Measurements from ENCODE around the gene ADGRF5.

The ADGRF5 gene

GRCh38 chr6:46921731-46922130 is at the start of gene ADGRF5:
Gene ADGRF5 (minus strand): TSS chr6:46921938. CDS start chr6:46906762, 15,176 bp downstream.
- no peak for DNase-seq

GRCh38 chr6:46969206-46969605 is 47.5 kb upstream of the ADGRF5 start:
- no peak for DNase-seq

GRCh38 chr6:46967826-46968349 is 46.1 kb upstream of the ADGRF5 start:
- DNase-seq = no peak

- DNase-seq = no peak
These were observed 43.2 kb upstream of the ADGRF5 start for GRCh38 chr6:46964716-46965519.

- DNase-seq = no peak
These were observed 41.9 kb upstream of the ADGRF5 start for GRCh38 chr6:46963626-46964025.

GRCh38 chr6:46963039-46963438 is 41.3 kb upstream of the ADGRF5 start:
- no peak for DNase-seq

- no peak for DNase-seq
These were observed 40.0 kb upstream of the ADGRF5 start for GRCh38 chr6:46961711-46962110.

- DNase-seq = no peak
These were observed 39.5 kb upstream of the ADGRF5 start for GRCh38 chr6:46961232-46961631.

- DNase-seq = no peak
These were observed 37.7 kb upstream of the ADGRF5 start for GRCh38 chr6:46959419-46959818.

GRCh38 chr6:46956409-46956808 is 34.7 kb upstream of the ADGRF5 start:
- no peak for DNase-seq

- peak; percentile 44 for DNase-seq
These were observed 33.2 kb upstream of the ADGRF5 start for GRCh38 chr6:46954837-46955451.

- no peak for DNase-seq
These were observed 32.2 kb upstream of the ADGRF5 start for GRCh38 chr6:46953921-46954320.

GRCh38 chr6:46949632-46950280 is 28.0 kb upstream of the ADGRF5 start:
- no peak for DNase-seq

GRCh38 chr6:46948699-46949098 is 27.0 kb upstream of the ADGRF5 start:
- DNase-seq = no peak

- no peak for DNase-seq
These were observed 25.8 kb upstream of the ADGRF5 start for GRCh38 chr6:46947497-46947896.

GRCh38 chr6:46940433-46941226 is 18.9 kb upstream of the ADGRF5 start:
- DNase-seq = no peak

GRCh38 chr6:46937642-46938041 is 15.9 kb upstream of the ADGRF5 start:
- no peak for DNase-seq

GRCh38 chr6:46935687-46936086 is 13.9 kb upstream of the ADGRF5 start:
- DNase-seq = no peak

GRCh38 chr6:46933751-46934150 is 12.0 kb upstream of the ADGRF5 start:
- DNase-seq = no peak

GRCh38 chr6:46932526-46933319 is 11.0 kb upstream of the ADGRF5 start:
- DNase-seq = no peak

- DNase-seq = no peak
These were observed 9.7 kb upstream of the ADGRF5 start for GRCh38 chr6:46931416-46931815.

- no peak for DNase-seq
These were observed 8.6 kb upstream of the ADGRF5 start for GRCh38 chr6:46930331-46930730.
